Measurements from ENCODE around the gene TNFAIP8L1. TPM values are rescaled to one million over a fixed set of nuclear protein-coding genes. Genes with fewer than 3 reads are reported as not detected.

Gene TNFAIP8L1
- total RNA-seq, 1 experiment from 2014 or later: 22.2 TPM

GRCh38 chr19:4597975-4598671, 41.2 kb upstream of the TNFAIP8L1 start:
- H2AFZ ChIP-seq (ENCODE audit: low read depth, low read length, poor library complexity, severe bottlenecking): no peak overlapping the region
- no peaks in the 10 kb centered on the region for H3K79me2 ChIP-seq (ENCODE audit: insufficient read depth, low read length)
- ChIA-PET RAD21 (ENCODE audit: low non-redundant PET in 1 of 2, low total read pairs in 2 of 2, uncharacterized antibody in 2 of 2, unreplicated experiment in 2 of 2) (interaction anchor here (0.6 to 1.1 kb wide), 2 partner anchors 10 to 18 kb away, joined by 3 to 7 read pairs; no protein-coding TSS in a partner anchor), POLR2A (interaction anchor here (0.6 to 1.3 kb wide), 4 partner anchors 9 to 15 kb away, joined by 3 to 4 read pairs (median 3); no protein-coding TSS in a partner anchor), CTCF (interaction anchor here (0.6 to 1.7 kb wide), 6 partner anchors 9 to 193 kb away, joined by 3 to 4 read pairs (median 4); partner anchors contain the start of gene FEM1A)
- peak overlapping the region; percentile 30; the same call in 1 of the 2 replicates for H3K9ac ChIP-seq (ENCODE audit: low read length)
- H3K4me1 ChIP-seq (ENCODE audit: control insufficient read depth in 1 of 2, insufficient read depth in 2 of 2, low read length in 2 of 2): peaks cover 6 to 19% of the 10 kb centered on the region in 2 experiments
- H3K9me3 ChIP-seq (ENCODE audit: control insufficient read depth in 1 of 2, insufficient read depth in 1 of 2, low read depth in 1 of 2, low read length in 2 of 2): no peaks in the 10 kb centered on the region
- H4K20me1 ChIP-seq (ENCODE audit: insufficient read depth): no peaks in the 10 kb centered on the region
- H3K4me3 ChIP-seq (replicated peaks in 1 of 2; ENCODE audit: low read depth in 1 of 2, low read length in 2 of 2): peak overlapping the region; percentile 31 to 38
- no peaks in the 10 kb centered on the region for H3K9me2 ChIP-seq (ENCODE audit: insufficient read depth)
- ATAC-seq (peak; percentile 83), DNase-seq (ENCODE audit: low read depth, low spot score) (no peak)
- TF ChIP-seq, protein P1, sequence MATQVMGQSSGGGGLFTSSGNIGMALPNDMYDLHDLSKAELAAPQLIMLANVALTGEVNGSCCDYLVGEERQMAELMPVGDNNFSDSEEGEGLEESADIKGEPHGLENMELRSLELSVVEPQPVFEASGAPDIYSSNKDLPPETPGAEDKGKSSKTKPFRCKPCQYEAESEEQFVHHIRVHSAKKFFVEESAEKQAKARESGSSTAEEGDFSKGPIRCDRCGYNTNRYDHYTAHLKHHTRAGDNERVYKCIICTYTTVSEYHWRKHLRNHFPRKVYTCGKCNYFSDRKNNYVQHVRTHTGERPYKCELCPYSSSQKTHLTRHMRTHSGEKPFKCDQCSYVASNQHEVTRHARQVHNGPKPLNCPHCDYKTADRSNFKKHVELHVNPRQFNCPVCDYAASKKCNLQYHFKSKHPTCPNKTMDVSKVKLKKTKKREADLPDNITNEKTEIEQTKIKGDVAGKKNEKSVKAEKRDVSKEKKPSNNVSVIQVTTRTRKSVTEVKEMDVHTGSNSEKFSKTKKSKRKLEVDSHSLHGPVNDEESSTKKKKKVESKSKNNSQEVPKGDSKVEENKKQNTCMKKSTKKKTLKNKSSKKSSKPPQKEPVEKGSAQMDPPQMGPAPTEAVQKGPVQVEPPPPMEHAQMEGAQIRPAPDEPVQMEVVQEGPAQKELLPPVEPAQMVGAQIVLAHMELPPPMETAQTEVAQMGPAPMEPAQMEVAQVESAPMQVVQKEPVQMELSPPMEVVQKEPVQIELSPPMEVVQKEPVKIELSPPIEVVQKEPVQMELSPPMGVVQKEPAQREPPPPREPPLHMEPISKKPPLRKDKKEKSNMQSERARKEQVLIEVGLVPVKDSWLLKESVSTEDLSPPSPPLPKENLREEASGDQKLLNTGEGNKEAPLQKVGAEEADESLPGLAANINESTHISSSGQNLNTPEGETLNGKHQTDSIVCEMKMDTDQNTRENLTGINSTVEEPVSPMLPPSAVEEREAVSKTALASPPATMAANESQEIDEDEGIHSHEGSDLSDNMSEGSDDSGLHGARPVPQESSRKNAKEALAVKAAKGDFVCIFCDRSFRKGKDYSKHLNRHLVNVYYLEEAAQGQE (IDR thresholded peaks at IDR 0.05; ENCODE audit: low read depth): no peak
- TF ChIP-seq TCF7L2 (IDR thresholded peaks at IDR 0.05; ENCODE audit: borderline replicate concordance, extremely low read depth, insufficient read depth, insufficient read length) (no peak), ZFX (IDR thresholded peaks at IDR 0.05) (no peak)
- intact Hi-C loops (cut with micrococcal nuclease): no loop called here
- BruUV-seq (replicated peaks): no TSS peak
- no peaks in the 10 kb centered on the region for H3K27me3 ChIP-seq (ENCODE audit: insufficient read depth, low read length)
- H3K4me2 ChIP-seq (ENCODE audit: low read length): peak overlapping the region; percentile 66
- H3K27ac ChIP-seq (ENCODE audit: low read depth, low read length): peak overlapping the region; percentile 38; the same call in 1 of the 2 replicates
- no peaks in the 10 kb centered on the region for H3K36me3 ChIP-seq (ENCODE audit: control insufficient read depth in 1 of 2, insufficient read depth in 2 of 2, low read length in 2 of 2)

All from HCT116 (cell line).